Measurements from ENCODE around the gene PEX26. TPM values are rescaled to one million over a fixed set of nuclear protein-coding genes. Genes with fewer than 3 reads are reported as not detected.
"Not testable (repeated sequence)": the region's sequence is repeated elsewhere in the genome, so short reads cannot be mapped to it uniquely, and the experiment has no call there.

PEX26 gene
- total RNA-seq, 1 donor from 2014 or later, result 49.8 TPM

DNA sequence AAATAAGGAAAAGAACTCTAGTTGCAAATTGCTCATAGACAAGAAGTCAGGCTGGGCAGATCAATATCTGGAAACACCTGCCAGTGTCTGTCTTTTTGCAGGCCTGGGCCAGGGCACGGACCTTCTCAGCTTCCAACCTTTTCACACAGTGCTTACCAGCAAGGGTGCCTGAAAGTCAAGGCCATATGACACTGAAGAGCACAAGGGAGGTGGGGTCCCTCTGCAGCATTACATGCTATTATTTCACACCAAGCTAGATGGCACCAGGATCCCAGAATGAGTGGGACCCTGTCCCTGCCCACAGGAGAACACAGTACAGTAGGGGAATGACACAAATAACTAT, 5.9 kb upstream of the PEX26 start:
- H3K4me3 Mint-ChIP-seq (ENCODE audit: unreplicated experiment), result no peak overlapping the region
- peaks cover 7% of the 10 kb centered on the region for H3K4me1 Mint-ChIP-seq (ENCODE audit: low read depth, unreplicated experiment)
- H3K27ac Mint-ChIP-seq (ENCODE audit: unreplicated experiment), result no peak overlapping the region
- no peak for DNase-seq
- H3K9me3 Mint-ChIP-seq (ENCODE audit: unreplicated experiment), result peaks cover 2% of the 10 kb centered on the region
- no peaks in the 10 kb centered on the region for H3K36me3 Mint-ChIP-seq (ENCODE audit: unreplicated experiment)
- TF ChIP-seq, protein P1, sequence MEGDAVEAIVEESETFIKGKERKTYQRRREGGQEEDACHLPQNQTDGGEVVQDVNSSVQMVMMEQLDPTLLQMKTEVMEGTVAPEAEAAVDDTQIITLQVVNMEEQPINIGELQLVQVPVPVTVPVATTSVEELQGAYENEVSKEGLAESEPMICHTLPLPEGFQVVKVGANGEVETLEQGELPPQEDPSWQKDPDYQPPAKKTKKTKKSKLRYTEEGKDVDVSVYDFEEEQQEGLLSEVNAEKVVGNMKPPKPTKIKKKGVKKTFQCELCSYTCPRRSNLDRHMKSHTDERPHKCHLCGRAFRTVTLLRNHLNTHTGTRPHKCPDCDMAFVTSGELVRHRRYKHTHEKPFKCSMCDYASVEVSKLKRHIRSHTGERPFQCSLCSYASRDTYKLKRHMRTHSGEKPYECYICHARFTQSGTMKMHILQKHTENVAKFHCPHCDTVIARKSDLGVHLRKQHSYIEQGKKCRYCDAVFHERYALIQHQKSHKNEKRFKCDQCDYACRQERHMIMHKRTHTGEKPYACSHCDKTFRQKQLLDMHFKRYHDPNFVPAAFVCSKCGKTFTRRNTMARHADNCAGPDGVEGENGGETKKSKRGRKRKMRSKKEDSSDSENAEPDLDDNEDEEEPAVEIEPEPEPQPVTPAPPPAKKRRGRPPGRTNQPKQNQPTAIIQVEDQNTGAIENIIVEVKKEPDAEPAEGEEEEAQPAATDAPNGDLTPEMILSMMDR (IDR thresholded peaks at IDR 0.05; ENCODE audit: partially characterized antibody, unreplicated experiment), result no peak
- H3K27me3 Mint-ChIP-seq (ENCODE audit: unreplicated experiment), result no peaks in the 10 kb centered on the region

DNA sequence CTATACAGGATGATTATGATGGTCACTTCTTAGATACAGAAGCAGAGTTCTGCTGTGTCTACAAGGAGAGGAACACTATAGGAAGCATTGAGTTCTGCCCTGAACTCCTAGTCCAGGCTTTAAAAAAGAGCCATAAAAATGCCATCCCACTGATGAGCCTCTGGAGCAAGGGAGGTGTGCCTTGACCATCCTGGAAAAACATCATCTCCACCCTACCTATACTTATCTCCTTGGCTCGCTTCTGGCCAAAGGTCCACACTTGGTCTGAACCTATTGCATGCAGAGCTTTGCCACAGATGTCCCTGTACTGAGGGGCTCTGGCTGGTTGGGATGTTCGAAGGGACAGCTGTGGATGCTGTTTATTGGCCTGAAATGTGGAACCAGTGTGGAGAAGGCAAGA, 4.3 kb upstream of the PEX26 start:
- Mint-ChIP-seq H3K27me3 (ENCODE audit: unreplicated experiment) (peaks cover 2% of the 10 kb centered on the region), H3K27ac (ENCODE audit: unreplicated experiment) (no peak overlapping the region), H3K36me3 (ENCODE audit: unreplicated experiment) (no peaks in the 10 kb centered on the region), H3K4me1 (ENCODE audit: low read depth, unreplicated experiment) (peaks cover 10% of the 10 kb centered on the region), H3K4me3 (ENCODE audit: unreplicated experiment) (no peak overlapping the region), H3K9me3 (ENCODE audit: unreplicated experiment) (peaks cover under 1% of the 10 kb centered on the region)
- DNase-seq, result no peak
- TF ChIP-seq, protein P1 (IDR thresholded peaks at IDR 0.05; ENCODE audit: partially characterized antibody, unreplicated experiment), result no peak

DNA sequence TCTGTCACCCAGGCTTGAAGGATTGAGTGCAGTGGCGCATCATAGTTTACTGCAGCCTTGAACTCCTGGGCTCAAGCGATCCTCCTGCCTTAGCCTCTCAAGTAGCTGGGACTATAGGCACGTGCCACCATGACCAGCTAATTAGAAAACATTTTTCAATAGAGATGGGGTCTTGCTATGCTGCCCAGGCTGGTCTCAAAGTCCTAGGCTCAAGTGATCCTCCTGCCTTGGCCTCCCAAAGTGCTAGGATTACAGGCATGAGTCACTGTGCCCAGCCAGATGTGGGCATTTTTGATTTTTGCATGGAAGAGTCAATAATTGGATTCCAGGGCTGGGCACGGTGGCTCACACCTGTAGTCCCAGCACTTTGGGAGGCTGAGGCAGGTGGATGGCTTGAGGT, 3.9 kb upstream of the PEX26 start:
- H3K27ac Mint-ChIP-seq (ENCODE audit: unreplicated experiment); H3K9me3 Mint-ChIP-seq (ENCODE audit: unreplicated experiment); H3K36me3 Mint-ChIP-seq (ENCODE audit: unreplicated experiment); H3K4me3 Mint-ChIP-seq (ENCODE audit: unreplicated experiment); DNase-seq; H3K27me3 Mint-ChIP-seq (ENCODE audit: unreplicated experiment): not testable (repeated sequence)
- peaks cover 12% of the 10 kb centered on the region for H3K4me1 Mint-ChIP-seq (ENCODE audit: low read depth, unreplicated experiment)

DNA sequence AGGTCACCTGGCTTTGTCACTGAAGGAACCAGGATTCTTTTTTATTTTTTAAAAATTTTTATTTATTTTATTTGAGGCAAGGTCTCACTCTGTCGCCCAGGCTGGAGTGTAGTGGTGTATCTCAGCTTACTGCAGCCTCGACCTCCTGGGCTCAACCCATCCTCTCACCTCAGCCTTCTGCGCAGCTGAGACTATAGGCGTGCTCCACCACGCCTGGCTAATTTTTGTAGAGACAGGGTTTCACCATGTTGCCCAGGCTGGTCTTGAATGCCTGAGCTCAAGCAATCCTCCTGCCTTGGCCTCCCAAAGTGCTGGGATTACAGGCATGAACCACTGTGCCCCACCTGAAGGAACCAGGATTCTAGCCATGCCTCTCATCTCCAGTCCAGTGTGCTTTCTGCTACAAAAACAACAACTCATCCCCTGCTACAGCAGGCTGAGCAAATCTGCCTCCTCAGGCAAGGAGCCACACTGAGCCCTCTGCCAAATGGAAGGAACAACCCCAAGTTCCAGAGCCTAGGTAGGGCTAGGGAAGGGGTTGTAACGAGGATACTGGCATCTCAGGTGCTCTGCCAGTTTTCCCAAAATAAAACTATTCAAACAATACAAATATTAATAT, 2.6 kb upstream of the PEX26 start:
- Mint-ChIP-seq H3K36me3 (ENCODE audit: unreplicated experiment) (no peaks in the 10 kb centered on the region), H3K4me1 (ENCODE audit: low read depth, unreplicated experiment) (peaks cover 12% of the 10 kb centered on the region), H3K27me3 (ENCODE audit: unreplicated experiment) (peaks cover 6% of the 10 kb centered on the region), H3K27ac (ENCODE audit: unreplicated experiment) (no peak overlapping the region), H3K9me3 (ENCODE audit: unreplicated experiment) (peaks cover 3% of the 10 kb centered on the region), H3K4me3 (ENCODE audit: unreplicated experiment) (no peak overlapping the region)
- DNase-seq, result no peak
- TF ChIP-seq, protein P1 (IDR thresholded peaks at IDR 0.05; ENCODE audit: partially characterized antibody, unreplicated experiment), result no peak

DNA sequence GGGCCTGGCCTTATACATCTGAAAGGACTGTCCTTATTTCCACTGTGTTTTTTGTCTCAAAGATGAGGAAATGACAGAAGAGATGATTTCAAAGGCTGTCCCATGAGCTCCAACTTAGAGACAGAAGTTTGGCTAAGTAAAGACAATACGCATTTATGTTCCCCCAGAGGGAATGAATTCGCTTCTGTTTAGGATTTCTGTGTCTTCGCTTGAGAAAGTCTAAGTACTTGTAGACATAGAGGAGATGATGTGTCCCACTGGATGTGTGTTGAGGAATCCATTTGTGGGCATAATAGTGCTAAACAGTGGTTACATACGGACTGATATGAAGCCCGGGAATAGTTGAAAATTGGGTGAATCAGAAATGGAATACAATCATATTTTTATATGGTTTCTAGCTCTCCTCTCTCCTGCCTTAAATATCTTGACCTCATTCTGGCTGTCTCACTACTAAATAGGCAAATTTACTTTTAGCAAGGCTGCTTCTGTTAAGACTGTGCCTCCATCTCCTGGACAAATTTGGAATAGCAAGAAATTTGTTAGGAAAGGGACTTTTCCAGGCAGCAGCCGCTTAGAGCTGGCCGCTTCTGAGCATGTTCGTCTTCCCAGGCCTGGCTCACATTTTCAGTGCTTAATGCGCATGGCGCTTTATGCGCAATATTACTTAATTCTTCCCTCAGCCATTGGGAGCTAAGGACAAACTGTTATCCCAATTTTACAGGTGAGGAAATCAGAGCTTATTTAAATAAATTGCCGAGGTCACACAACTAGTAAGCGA, 1.9 kb upstream of the PEX26 start:
- Mint-ChIP-seq H3K27ac (ENCODE audit: unreplicated experiment) (no peak overlapping the region), H3K9me3 (ENCODE audit: unreplicated experiment) (peaks cover 3% of the 10 kb centered on the region), H3K36me3 (ENCODE audit: unreplicated experiment) (peaks cover 5% of the 10 kb centered on the region), H3K27me3 (ENCODE audit: unreplicated experiment) (peaks cover 6% of the 10 kb centered on the region), H3K4me3 (ENCODE audit: unreplicated experiment) (no peak overlapping the region), H3K4me1 (ENCODE audit: low read depth, unreplicated experiment) (peaks cover 12% of the 10 kb centered on the region)
- peak; percentile 29 for DNase-seq
- TF ChIP-seq, protein P1 (IDR thresholded peaks at IDR 0.05; ENCODE audit: partially characterized antibody, unreplicated experiment), result peak; percentile 83

Data from glutamatergic neuron (in vitro differentiated cells).